G401.6 (cell line): ENCODE results near the gene PPP1R14D.
A peak's percentile ranks its signal among the peaks of the same experiment; 100 is the strongest.

Source experiments
- FAIRE-seq: peaks from 2 replicates; lab custom pipeline; 2012; peaks lifted over from hg19 to GRCh38; lab: Jason Lieb, UNC

PPP1R14D gene

GRCh38 chr15:40819048-40819447, 9.5 kb downstream of the PPP1R14D start:
- FAIRE-seq = no peak

GRCh38 chr15:40815042-40815698, 13.3 kb downstream of the PPP1R14D start:
- no peak for FAIRE-seq

DNA sequence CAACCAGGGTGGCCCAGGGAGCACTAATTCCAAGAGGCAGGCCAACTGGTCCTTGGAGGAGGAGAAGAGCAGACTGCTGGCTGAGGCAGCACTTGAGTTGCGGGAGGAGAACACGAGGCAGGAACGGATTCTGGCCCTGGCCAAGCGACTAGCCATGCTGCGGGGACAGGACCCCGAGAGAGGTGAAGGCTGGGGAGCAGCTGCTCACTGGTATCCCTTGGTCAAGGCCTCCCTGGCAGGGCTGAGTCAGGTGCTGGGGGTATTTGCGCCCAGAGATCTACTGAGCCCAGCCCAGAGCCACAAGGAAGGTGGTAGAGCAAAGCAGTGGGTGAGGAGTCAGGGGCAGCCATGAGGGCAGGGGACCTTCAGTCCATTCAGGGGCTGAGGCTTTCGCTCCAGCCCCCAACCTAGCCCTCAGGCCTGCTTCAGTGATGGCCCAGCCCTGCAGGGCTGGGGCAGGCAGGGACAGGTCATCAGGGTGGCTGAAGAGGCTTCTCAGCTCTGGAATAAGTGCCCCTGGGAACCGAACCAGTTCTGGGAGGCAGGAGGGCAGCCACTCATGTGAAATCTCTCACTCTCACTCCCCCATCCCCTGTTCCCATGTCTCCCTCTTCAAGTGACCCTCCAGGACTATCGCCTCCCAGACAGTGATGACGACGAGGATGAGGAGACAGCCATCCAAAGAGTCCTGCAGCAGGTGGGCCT, 15.6 kb downstream of the PPP1R14D start:
- FAIRE-seq = no peak

- no peak for FAIRE-seq
Measured at GRCh38 chr15:40808861-40809450, 19.6 kb downstream of the PPP1R14D start.

DNA sequence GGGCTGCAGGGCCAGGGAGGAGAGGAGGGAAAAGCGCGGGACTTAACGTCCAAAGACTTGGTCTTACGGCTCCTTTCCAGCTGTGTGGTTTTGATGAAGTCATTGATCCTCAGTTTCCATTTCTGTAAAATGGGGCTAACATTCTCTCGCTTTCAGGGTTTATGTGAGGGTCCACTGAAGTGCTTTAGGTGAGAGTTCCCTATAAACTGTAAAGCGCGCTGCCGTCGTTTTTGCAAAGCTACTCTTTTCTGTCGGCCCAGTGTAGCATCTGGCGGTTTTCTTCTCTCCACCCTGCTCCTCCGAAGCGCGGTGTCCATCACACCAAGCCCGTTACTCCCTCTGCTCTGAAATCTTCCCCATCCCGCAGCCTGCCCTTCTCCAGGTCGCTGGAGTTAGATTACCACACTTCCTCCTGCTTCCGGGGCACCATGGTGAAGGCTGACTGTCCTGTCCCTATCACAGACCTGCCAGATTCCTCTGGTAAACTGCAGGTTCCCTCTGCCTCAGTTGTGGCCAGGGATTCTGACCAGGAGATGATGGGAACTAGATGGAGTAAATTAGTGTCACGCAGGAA, 20.5 kb downstream of the PPP1R14D start:
- FAIRE-seq = no peak

DNA sequence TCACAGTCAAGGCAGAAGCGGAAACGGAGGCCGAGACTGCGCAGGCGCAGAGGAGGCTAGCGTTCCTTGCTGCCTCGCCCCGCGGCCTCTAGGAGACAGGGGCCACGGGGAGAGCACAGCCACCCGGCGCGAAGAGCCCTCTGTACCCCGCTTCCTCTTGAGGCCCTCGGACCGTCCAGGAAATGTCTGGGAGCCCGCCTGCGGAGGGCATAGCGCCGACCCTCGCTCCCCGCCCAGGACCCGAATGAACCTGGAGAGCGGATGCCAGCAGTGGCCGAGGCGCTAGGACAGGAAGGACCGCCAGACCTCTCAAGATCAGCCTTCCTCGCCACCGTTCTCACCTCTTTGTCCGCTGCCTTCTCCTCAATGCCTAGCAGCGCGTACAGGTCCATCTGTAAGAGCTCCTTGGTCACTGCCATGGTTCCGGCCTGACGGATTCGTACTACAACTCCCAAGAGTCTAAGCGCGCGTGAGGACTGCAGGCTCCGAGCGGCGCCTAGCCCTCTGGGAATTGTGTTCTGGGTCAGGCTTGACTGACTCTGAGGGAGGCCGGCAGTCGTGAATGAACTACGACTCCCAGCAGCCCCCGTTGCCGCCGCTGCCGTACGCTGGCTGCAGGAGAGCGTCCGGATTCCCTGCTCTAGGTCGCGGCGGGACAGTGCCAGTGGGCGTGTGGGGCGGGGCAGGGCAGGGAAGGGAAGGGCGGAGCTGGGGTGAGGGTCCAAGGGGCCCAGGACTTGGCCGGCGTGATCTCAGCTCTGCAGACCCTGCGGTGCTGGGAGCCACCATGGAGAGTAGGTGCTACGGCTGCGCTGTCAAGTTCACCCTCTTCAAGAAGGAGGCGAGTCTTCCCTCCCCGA, 21.2 kb downstream of the PPP1R14D start, which contains the start of the genes DNAJC17 and ZFYVE19:
DNAJC17 (minus strand) TSS at position 446 of the 860 bp plus-strand sequence; CDS start at position 419, 27 bp downstream.
ZFYVE19 (plus strand) TSS at position 62 of the 860 bp plus-strand sequence; CDS start at position 563, 501 bp downstream.
- peak; percentile 94 for FAIRE-seq

DNA sequence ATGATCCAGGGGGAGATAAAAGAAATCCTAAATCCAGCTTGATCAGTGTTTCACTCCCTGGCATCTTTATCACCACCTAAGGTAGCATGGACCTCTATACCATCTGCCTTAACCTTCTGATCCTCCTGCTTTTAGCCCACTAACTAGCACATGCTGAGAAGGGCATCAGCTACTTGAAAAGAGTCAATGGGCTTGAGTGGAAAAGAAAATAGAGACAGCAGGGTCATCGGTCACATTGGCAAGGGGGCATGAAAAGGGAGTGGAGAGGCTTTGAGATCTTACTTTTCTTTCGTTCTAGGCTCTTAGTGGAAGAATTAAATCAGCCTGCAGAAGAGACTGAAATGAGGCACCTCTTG, 21.9 kb downstream of the PPP1R14D start:
- FAIRE-seq = no peak

DNA sequence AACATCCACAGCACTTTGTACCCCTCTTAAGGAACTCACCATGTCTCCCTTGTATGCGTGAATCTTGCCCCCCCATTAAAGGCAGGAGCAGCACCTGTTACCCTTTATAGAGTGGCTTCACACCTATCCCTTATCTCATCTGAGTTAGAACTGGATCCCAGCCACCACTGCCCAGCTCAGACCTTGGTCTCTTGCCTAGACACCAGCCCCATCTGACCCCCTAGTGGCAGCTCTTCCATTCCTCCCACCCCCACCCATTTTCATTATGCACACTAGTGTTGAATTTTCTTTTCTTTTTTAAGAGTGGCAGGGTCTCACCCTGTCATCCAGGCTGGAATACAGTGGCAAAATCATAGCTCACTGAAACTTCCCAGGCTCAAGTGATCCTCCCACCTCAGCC, 24.8 kb downstream of the PPP1R14D start:
- FAIRE-seq = no peak

DNA sequence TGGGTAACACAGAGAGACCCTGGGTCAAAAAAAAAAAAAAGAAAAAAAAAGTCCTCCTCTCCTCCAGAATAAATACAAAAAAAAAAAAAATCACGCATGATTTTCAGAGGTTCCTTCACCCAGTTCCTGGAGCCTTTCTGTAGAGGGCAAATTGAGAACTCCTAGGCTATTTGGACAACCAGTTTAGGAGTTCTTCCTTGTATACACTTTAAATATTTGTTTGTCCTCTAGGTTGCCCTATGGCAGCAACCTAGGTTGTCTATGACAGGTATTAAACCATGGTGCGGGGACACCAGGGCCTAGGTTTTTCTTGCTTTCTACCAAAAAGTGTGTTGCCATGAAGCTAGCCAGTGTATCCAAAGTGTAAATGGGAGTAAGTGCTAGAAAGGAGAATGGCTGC, 25.4 kb downstream of the PPP1R14D start:
- no peak for FAIRE-seq

GRCh38 chr15:40799523-40799922, 29.0 kb downstream of the PPP1R14D start:
- FAIRE-seq = no peak

GRCh38 chr15:40796512-40796911, 32.0 kb downstream of the PPP1R14D start:
- no peak for FAIRE-seq

DNA sequence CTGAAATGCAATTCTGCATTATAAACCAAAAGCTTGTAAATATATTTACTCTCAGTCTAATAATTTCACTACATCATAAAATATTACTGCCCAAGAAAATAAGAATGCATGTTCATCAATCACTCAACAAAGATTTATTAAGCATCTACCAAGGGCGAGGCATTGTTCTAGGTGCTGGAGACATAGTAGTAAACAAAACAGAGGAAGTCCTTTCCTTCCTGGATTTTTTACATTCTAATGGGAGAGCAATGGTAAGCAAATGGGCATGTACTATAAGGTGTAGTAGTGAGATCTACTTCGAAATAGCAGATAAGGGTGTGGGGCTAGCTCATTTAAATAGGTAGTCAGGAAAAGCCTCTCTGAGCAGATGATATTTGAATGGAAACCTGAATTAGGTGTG, 32.5 kb downstream of the PPP1R14D start:
- FAIRE-seq = no peak

GRCh38 chr15:40793216-40793989, 35.1 kb downstream of the PPP1R14D start:
- FAIRE-seq = no peak

GRCh38 chr15:40792394-40792793, 36.1 kb downstream of the PPP1R14D start:
- no peak for FAIRE-seq

GRCh38 chr15:40790718-40791117, 37.8 kb downstream of the PPP1R14D start:
- FAIRE-seq = no peak

DNA sequence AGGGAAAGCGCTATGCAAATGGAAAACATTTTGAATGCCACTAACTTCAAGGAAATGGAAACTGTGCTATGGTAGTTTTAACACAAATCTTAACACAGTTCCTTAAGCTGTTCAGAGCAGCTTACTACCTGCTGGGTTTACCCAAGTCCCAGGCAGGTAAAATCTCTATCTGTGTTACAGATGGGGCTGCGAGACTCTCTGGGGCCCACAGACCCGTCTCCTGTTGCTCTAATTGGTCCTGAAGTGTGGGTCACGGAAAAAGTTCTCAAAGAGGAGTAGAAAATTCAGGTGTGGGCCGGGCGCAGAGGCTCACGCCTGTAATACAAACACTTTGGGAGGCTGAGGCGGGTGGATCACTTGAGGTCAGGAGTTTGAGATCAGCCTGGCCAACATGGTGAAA, 38.5 kb downstream of the PPP1R14D start:
- no peak for FAIRE-seq

DNA sequence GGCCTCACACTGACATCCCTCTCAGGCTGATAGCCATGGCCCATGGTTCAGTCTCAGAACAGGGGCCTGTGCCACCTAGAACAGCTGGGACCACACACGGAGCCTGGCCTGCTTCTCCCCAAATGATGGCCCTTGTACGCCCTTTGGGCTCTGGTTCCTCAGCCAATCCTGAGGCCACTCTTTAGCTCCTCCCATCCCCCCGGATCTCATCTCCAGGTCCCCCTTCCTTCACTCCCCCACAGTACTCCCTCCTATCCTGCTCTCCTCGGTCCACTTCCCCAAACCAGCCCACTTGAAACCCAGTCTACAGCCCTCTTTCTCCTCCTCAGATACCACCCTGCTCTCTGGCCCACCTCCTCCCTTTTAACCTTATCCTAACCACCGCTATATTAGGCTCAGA, 39.4 kb downstream of the PPP1R14D start:
- no peak for FAIRE-seq

- no peak for FAIRE-seq
Measured at GRCh38 chr15:40787991-40788390, 40.5 kb downstream of the PPP1R14D start.

GRCh38 chr15:40787344-40787841, 41.1 kb downstream of the PPP1R14D start:
- no peak for FAIRE-seq

GRCh38 chr15:40785814-40786213, 42.7 kb downstream of the PPP1R14D start:
- no peak for FAIRE-seq

GRCh38 chr15:40785164-40785563, 43.3 kb downstream of the PPP1R14D start:
- FAIRE-seq = peak; percentile 60
